A549 (cell line): ENCODE results near the gene RSRC1. TPM values are rescaled to one million over a fixed set of nuclear protein-coding genes. Genes with fewer than 3 reads are reported as not detected.

Experiments
- ATAC-seq, 2 experiments: fragments of 200-7000 bp in 1 of 2; fragments of >200 bp in 1 of 2; cut with Nextera tagmentation in 1 of 2; cut with Tn5 transposase in 1 of 2; 3 replicates each; pipeline versions ENCODE4 v1.8.0 to v1.9.1; 2018 to 2020; ENCODE audit warnings: mild to moderate bottlenecking in 1 of 2, moderate library complexity in 1 of 2
- CTCF ChIA-PET: fragments of 300-600 bp; sonication (Branson Sonifier 250); formaldehyde crosslinking; extraction: SDS; loops from one replicate; lab custom pipeline; 2021; ENCODE audit warnings: antibody characterized with exemption, inconsistent platforms; lab: Yijun Ruan, JAX
- POLR2A ChIA-PET: fragments of 350-600 bp; formaldehyde crosslinking; extraction: SDS; loops from one replicate; lab custom pipeline; 2021; ENCODE audit warnings: antibody characterized with exemption, inconsistent platforms; lab: Yijun Ruan, JAX
- DNase-seq, 2 experiments: peaks; one replicate each; pipeline versions ENCODE4 v3.0.0 to v3.0.0-alpha.2; 2011 to 2016; ENCODE audit warnings: low read depth in 1 of 2, low spot score in 1 of 2
- FAIRE-seq: peaks from 2 replicates; lab custom pipeline; 2011; peaks lifted over from hg19 to GRCh38; lab: Jason Lieb, UNC
- H3K27ac ChIP-seq, 2 experiments: fragments of >200 bp; sonication (Bioruptor Twin); formaldehyde crosslinking; 3 replicates each; pipeline ENCODE4 v1.5.1; 2016 to 2017
- H3K4me1 ChIP-seq: fragments of >200 bp; sonication (Bioruptor Twin); formaldehyde crosslinking; 3 replicates; pipeline ENCODE4 v1.6.1; 2016
- H3K4me2 ChIP-seq: fragments of >200 bp; sonication (Bioruptor Twin); formaldehyde crosslinking; 3 replicates; pipeline ENCODE4 v1.6.1; 2016
- H3K4me3 ChIP-seq: fragments of >200 bp; sonication (Bioruptor Twin); formaldehyde crosslinking; 3 replicates; pipeline ENCODE4 v1.5.1; 2016
- H3K9me3 ChIP-seq: fragments of >200 bp; sonication (Bioruptor Twin); formaldehyde crosslinking; 3 replicates; pipeline ENCODE4 v1.6.1; 2016
- E2F6 ChIP-seq: IDR thresholded peaks from 2 replicates; pipeline ENCODE4 v1.6.1; 2012; ENCODE audit warnings: low read depth, borderline replicate concordance
- EHF ChIP-seq: fragments of 250-450 bp; sonication (Bioruptor Pico); IDR thresholded peaks from 2 replicates; pipeline ENCODE4 v1.5.0; 2020; ENCODE audit warnings: mild to moderate bottlenecking
- FOSB ChIP-seq: fragments of 250-450 bp; sonication (Bioruptor Pico); IDR thresholded peaks from 2 replicates; pipeline ENCODE4 v1.5.0; 2020; ENCODE audit warnings: mild to moderate bottlenecking, moderate library complexity
- FOSL2 ChIP-seq, 2 experiments: fragments of 450-650 bp in 1 of 2; fragments of >200 bp in 1 of 2; sonication (Bioruptor Twin) in 1 of 2; formaldehyde crosslinking; IDR thresholded peaks; 2 replicates each; pipeline versions ENCODE4 v1.5.0 to v1.6.1; 2016 to 2020; ENCODE audit warnings: mild to moderate bottlenecking in 1 of 2, moderate library complexity in 1 of 2
- GATA3 ChIP-seq: IDR thresholded peaks from 2 replicates; pipeline ENCODE4 v1.6.1; 2012; ENCODE audit warnings: borderline replicate concordance
- HES2 ChIP-seq: fragments of >200 bp; sonication (Bioruptor Twin); formaldehyde crosslinking; IDR thresholded peaks from 2 replicates; pipeline ENCODE4 v1.6.1; 2016
- HOXA7 ChIP-seq: fragments of 250-450 bp; sonication (Bioruptor Pico); IDR thresholded peaks from 2 replicates; pipeline ENCODE4 v1.5.0; 2020; ENCODE audit warnings: mild to moderate bottlenecking, moderate library complexity
- HOXB5 ChIP-seq: fragments of 250-450 bp; sonication (Bioruptor Pico); IDR thresholded peaks from 2 replicates; pipeline ENCODE4 v1.5.0; 2020; ENCODE audit warnings: mild to moderate bottlenecking, moderate library complexity
- JUNB ChIP-seq: fragments of >200 bp; sonication (Bioruptor Twin); formaldehyde crosslinking; IDR thresholded peaks from 2 replicates; pipeline ENCODE4 v1.6.1; 2016
- KDM1A ChIP-seq: fragments of 200-600 bp; sonication (generic); IDR thresholded peaks from 2 replicates; pipeline ENCODE4 v1.6.1; 2016; ENCODE audit warnings: low read depth, mild to moderate bottlenecking
- KDM5A ChIP-seq: fragments of 200-600 bp; sonication (generic); IDR thresholded peaks from 2 replicates; pipeline ENCODE4 v1.6.1; 2016; ENCODE audit warnings: antibody characterized with exemption, mild to moderate bottlenecking
- MYC ChIP-seq: IDR thresholded peaks from 2 replicates; pipeline ENCODE4 v1.6.1; 2012; ENCODE audit warnings: mild to moderate bottlenecking, inconsistent platforms, low read length, improper control_type of control experiment, borderline replicate concordance
- NPAS2 ChIP-seq: fragments of 250-450 bp; sonication (Bioruptor Pico); IDR thresholded peaks from 2 replicates; pipeline ENCODE4 v1.8.0; 2022; ENCODE audit warnings: mild to moderate bottlenecking, moderate library complexity, borderline replicate concordance
- NR3C1 ChIP-seq: fragments of >200 bp; sonication (Bioruptor Twin); formaldehyde crosslinking; IDR thresholded peaks from 3 replicates; pipeline ENCODE4 v1.6.1; 2017
- POLR2A ChIP-seq: IDR thresholded peaks from 2 replicates; pipeline ENCODE4 v1.6.1; 2012; ENCODE audit warnings: mild to moderate bottlenecking, low read length
- RARB ChIP-seq: fragments of 250-450 bp; sonication (Bioruptor Pico); IDR thresholded peaks from 2 replicates; pipeline ENCODE4 v1.8.0; 2021; ENCODE audit warnings: mild to moderate bottlenecking, moderate library complexity
- USF2 ChIP-seq: fragments of 450-650 bp; IDR thresholded peaks from 2 replicates; pipeline ENCODE4 v1.6.1; 2014; ENCODE audit warnings: antibody characterized with exemption
- WGBS: methylation state at CpG from one replicate; pipeline ENCODE4 v1.1.6; 2017; ENCODE audit errors: missing lambda C conversion rate; 5-methylcytosine and 5-hydroxymethylcytosine counted together
- polyA plus RNA-seq, 4 experiments: library from polyadenylated mRNA; depleted of rRNA in 3 of 4; stranded (reverse); fragments of >200 nt; fragmentation: RNase III in 1 of 4; extraction: RNeasy Plus Mini Kit Qiagen cat#74134 plus additional on column Dnase treatment in 1 of 4; gene quantifications; 2 replicates in 3 of 4; 3 replicates in 1 of 4; pipeline ENCODE4 v1.2.3, GENCODE V29; 2011 to 2017
- TF ChIP-seq, protein P1 (sequence below): fragments of >200 bp; sonication (Bioruptor Twin); formaldehyde crosslinking; IDR thresholded peaks from 3 replicates; pipeline ENCODE4 v1.6.1; 2016
- TF ChIP-seq, protein P2 (sequence below): fragments of 150-350 bp; IDR thresholded peaks from 2 replicates; pipeline ENCODE4 v1.6.1; 2014; ENCODE audit warnings: low read depth, mild to moderate bottlenecking, low read length

RSRC1 gene
- polyA plus RNA-seq, 2 of the 4 experiments (the other 2 are of a cell fraction) = 17.5 to 52.2 TPM

- CTCF ChIA-PET = no interaction called here
Observed at GRCh38 chr3:158470944-158471638, 361.2 kb downstream of the RSRC1 start.

DNA sequence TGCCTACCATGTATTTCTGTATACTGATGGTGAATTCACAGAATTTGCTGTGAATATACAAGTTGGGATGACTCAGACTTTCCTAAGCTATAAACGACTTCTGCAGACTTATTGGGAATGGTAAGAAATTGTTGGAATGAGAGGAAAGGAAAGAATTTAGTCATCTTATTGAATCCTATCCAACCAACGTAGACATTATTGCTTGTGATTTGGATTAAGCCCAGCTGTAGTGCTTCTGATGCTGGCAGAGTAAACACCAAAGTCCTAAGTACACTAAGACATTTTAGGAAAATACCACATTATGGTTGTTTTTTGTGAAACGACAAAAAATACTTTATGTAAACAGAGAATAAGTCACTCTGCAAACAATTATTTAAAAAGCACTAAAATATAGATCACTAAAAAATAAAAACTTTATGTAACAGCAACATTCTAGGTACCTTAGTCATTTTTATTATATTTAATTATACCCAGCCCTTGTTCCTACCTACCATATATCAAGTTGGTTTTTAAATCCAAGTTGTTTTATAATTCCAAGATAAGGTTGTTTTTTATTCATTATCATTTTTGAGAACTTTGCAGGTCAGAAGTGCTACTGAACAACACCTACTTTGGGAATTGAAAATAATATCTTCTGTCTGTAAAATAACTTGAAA, 361.9 kb downstream of the RSRC1 start:
- 3% methylated on average over 3 of the region's 3 CpGs for WGBS
- Histone ChIP-seq H3K4me2 (peak overlapping the region; percentile 65), H3K4me1 (peaks cover 21% of the 10 kb centered on the region), H3K9me3 (no peaks in the 10 kb centered on the region), H3K4me3 (no peak overlapping the region), H3K27ac (no peak overlapping the region; a peak in 2 of 6 replicates)
- ChIA-PET POLR2A (no interaction called here), CTCF (no interaction called here)
- no peak for TF ChIP-seq USF2
- TF ChIP-seq GATA3 = peak; percentile 52; the same call in 1 of the 2 replicates
- TF ChIP-seq JUNB = peak; percentile 86
- TF ChIP-seq, protein P1, sequence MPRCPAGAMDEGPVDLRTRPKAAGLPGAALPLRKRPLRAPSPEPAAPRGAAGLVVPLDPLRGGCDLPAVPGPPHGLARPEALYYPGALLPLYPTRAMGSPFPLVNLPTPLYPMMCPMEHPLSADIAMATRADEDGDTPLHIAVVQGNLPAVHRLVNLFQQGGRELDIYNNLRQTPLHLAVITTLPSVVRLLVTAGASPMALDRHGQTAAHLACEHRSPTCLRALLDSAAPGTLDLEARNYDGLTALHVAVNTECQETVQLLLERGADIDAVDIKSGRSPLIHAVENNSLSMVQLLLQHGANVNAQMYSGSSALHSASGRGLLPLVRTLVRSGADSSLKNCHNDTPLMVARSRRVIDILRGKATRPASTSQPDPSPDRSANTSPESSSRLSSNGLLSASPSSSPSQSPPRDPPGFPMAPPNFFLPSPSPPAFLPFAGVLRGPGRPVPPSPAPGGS = 0 out of 3 replicates have a peak, but pooled peaks have one; percentile 38
- no peak for TF ChIP-seq MYC
- TF ChIP-seq FOSL2 (IDR thresholded peaks at IDR 0.05) = peak; percentile 64
- peak; percentile 61 for TF ChIP-seq FOSL2 (CRISPR knock-in tag; IDR thresholded peaks at IDR 0.05)
- DNase-seq (peak in 1 of 2 experiments; percentile 71), FAIRE-seq (no peak), ATAC-seq (peak; percentile 66 to 84; a peak in 5 of 6 replicates)

More at GRCh38 chr3:158470944-158471638, 361.2 kb downstream of the RSRC1 start:
- Histone ChIP-seq H3K4me1 (peaks cover 21% of the 10 kb centered on the region), H3K27ac (peak overlapping the region; percentile 39 to 41; a peak in 3 of 6 replicates), H3K4me3 (no peak overlapping the region), H3K9me3 (no peaks in the 10 kb centered on the region), H3K4me2 (peak overlapping the region; percentile 65)
- FAIRE-seq (no peak), ATAC-seq (peak; percentile 76 to 77), DNase-seq (peak in 1 of 2 experiments; percentile 1)
- 70% methylated on average over 2 of the region's 2 CpGs for WGBS
- POLR2A ChIA-PET = no interaction called here
- TF ChIP-seq EHF (CRISPR knock-in tag) = no peak
- TF ChIP-seq MYC = no peak
- no peak for TF ChIP-seq POLR2A
- no peak for TF ChIP-seq FOSL2 (IDR thresholded peaks at IDR 0.05)
- no peak for TF ChIP-seq FOSL2 (CRISPR knock-in tag; IDR thresholded peaks at IDR 0.05)
- TF ChIP-seq, protein P1 = no peak
- TF ChIP-seq KDM1A = no peak
- TF ChIP-seq HES2 = no peak
- no peak for TF ChIP-seq HOXA7
- TF ChIP-seq RARB (CRISPR knock-in tag) = no peak
- no peak for TF ChIP-seq NPAS2 (CRISPR knock-in tag)
- TF ChIP-seq KDM5A = no peak
- no peak for TF ChIP-seq E2F6
- TF ChIP-seq NR3C1 = no peak
- TF ChIP-seq, protein P2, sequence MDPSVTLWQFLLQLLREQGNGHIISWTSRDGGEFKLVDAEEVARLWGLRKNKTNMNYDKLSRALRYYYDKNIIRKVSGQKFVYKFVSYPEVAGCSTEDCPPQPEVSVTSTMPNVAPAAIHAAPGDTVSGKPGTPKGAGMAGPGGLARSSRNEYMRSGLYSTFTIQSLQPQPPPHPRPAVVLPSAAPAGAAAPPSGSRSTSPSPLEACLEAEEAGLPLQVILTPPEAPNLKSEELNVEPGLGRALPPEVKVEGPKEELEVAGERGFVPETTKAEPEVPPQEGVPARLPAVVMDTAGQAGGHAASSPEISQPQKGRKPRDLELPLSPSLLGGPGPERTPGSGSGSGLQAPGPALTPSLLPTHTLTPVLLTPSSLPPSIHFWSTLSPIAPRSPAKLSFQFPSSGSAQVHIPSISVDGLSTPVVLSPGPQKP = no peak
- no peak for TF ChIP-seq FOSB (CRISPR knock-in tag)
- TF ChIP-seq HOXB5 (CRISPR knock-in tag) = no peak
